GM12865 (cell line): Measurements from ENCODE around the gene FLT4.

ENCODE experiments used
- DNase-seq: peaks from one replicate; pipeline ENCODE4 v3.0.0; 2010; ENCODE audit warnings: low read depth
- H3K4me3 ChIP-seq: 2 replicates; pipeline ENCODE4 v1.5.1; 2011; ENCODE audit warnings: mild to moderate bottlenecking, low read depth, low read length, control low read depth
- CTCF ChIP-seq: IDR thresholded peaks from 2 replicates; pipeline ENCODE4 v1.5.1; 2011; ENCODE audit warnings: low read length, control low read depth, low read depth, inconsistent platforms; ENCODE audit not compliant: insufficient read depth; ENCODE audit errors: missing control alignments

FLT4 gene

DNA sequence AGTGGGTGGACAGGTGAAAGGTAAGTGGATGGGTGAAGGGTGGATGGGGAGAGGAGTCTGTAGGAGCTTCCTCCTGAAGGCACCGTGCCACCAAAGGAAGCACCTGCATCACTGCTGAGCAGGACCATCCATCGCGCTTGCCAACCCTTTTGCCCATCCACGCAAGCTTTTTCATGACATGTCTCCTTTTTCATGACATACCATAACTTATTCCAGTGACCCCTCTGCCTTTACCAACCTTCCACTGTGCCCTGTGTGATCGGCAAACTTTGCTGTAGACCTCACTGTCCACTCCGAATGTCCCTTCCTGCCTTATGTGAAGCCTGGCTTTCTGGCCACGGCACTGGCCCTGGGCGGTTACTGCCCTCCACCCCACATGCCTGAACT is 13.4 kb downstream of the FLT4 start:
- no peak for DNase-seq
- no peak for TF ChIP-seq CTCF
- H3K4me3 ChIP-seq, result no peak overlapping the region

GRCh38 chr5:180633283-180634177 is 15.9 kb downstream of the FLT4 start:
- TF ChIP-seq CTCF, result no peak
- H3K4me3 ChIP-seq, result no peak overlapping the region
- DNase-seq, result no peak

DNA sequence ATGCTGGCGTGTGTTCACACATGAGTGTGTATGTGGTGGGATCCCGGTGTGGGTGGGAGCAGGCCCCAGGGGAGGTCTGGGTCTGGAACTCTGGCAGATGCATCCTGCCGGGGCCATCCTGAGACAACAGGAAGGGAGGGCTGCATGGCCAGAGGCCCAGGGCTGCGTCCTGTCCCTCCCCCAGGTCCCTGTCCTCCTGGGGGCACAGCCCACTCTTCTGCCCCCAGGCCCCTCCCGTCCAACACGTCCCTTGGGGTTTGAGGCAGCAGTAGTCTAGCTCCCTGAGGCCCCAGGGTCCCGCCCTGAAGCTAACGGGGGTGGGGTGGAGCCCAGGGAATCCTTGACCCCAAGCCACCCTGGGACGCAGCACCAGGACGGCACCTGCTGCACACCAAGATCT is 16.6 kb downstream of the FLT4 start:
- no peak for DNase-seq
- no peak overlapping the region for H3K4me3 ChIP-seq
- no peak for TF ChIP-seq CTCF

DNA sequence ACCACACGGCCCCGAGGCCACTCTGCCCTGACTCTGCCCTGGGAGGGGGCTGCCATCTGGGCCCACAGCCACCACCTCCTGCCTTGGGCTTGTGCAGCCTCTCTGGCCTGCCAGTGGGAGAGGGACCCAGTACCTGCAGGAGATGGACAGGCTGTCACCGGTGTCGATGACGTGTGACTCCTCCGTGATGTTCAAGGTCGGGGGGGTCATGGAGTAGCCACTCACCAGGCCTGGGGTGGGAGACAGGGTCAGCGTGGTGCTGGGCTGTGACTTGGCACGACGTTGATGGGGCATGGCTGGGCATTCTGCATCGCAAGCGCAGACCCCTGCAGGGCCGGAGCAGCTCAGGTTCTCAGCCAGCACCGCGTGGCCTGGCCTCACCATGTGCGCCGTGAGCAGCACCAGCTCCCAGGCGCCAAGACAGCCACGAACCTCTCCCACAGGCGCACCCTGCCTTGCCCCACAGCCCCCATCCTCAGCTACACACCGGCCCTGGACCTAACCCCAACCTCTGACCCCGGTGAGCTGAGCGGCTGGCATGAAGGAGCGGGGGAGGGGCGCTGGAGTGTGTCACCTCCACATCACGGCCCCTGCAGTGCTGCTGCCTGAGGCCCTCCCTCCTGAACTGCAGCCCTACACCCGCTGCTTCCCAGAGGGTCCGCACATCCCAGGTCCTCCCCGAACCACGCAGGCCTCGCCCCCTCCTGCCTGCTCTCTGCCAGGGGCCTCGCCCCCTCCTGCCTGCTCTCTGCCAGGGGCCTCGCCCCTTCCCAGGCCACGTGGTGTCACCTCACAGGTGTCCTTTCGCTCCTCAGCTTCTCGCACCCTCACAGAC is 17.6 kb downstream of the FLT4 start:
- DNase-seq, result no peak
- no peak for TF ChIP-seq CTCF
- H3K4me3 ChIP-seq, result no peak overlapping the region

DNA sequence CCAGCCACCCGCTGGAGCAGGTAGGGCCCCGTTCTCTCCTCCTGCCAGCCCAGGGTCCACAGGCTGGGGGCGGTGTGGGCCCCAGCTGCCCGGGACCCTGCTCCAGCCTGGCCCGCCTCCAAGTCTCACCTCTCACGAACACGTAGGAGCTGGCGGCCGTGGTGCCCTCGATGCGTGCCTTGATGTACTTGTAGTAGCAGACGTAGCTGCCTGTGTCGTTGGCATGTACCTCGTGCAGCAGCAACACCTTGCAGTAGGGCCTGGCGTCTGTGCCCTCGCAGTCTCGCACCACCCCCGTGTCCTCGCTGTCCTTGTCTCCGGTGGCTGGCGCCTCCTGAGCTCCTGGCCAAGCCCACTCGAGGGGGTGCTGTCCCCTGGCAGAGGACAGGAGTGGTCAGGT is 19.0 kb downstream of the FLT4 start:
- TF ChIP-seq CTCF, result no peak
- DNase-seq, result no peak

GRCh38 chr5:180629831-180630382 is 19.5 kb downstream of the FLT4 start:
- DNase-seq, result no peak
- no peak for TF ChIP-seq CTCF
- H3K4me3 ChIP-seq, result no peak overlapping the region

More for the DNA sequence above, 19.0 kb downstream of the FLT4 start:
- no peak overlapping the region for H3K4me3 ChIP-seq
